Measurements from ENCODE around the gene MSANTD2.

Gene MSANTD2

DNA sequence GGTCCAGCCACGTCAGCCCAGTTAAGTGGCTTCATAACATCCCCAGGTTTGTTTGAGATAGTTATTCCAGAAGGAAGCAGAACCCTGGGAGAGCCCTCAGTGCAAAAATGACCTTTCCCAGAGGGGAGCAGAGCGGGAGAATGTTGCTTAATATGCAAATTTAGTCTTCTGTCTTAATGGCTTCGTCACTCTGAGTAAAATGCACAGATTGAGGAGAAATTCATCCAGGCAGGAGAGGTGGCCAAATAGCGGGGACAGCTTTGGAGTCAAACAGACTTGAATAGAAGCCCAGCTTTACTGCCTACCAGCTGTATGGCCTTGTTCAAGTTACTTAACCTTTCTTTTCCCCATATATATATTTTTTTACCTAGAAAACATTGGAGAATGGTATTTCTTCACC, 72.7 kb downstream of the MSANTD2 start:
- no peak for DNase-seq

DNA sequence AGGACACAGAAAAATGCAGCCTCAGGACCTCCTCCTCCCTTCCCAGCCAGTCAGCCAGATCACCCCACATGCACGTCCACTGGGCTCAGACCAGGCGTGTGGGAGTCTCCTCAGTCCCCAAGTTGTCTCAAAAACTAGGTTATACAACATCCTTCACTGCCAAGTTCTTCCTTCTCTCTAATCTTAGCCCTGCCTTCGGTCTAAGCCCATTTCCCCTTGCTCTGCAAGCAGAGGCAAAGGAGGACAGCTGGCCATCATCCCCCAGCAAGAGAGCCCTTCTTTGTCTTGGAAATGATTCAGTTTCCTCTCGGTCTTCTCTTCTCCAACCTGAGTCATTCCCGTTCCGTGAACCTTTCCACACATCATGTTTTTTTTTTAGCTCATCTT, 74.5 kb downstream of the MSANTD2 start:
- DNase-seq, result peak; percentile 58

DNA sequence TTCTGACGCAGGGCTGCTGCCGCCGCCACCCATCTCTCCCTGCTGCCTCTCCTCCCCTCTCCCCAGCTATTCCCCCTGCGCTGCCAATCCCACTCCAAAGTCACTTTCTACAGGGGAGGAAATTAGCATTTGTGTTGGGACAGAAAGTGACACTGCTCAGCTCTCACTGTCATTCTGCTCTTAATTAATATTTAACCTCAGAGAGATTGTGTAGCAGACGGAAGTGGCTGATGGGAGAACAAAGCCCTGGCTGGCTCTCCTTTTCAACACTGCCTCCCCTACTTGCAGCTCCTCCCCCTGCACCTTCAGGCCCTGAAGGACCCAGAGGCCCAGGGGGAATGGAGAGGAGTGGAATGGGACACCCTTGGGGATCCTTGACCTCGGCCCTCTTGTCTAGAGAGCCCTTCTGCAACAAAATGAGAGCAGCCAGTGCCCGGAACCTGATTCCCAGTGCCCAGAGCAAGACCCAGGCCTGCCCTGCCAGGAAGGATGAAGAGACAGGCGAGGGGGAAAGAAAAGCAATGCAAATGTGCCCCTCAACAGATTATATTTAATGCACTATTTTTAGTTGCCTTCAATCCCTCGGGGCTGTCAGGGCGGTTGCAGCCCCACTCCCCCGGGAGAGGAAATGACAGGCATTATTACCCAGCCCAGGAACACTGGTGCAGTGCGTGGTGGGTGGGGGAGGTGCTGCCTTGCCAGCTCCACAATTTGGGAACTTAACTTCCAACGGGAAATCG, 75.1 kb downstream of the MSANTD2 start:
- no peak for DNase-seq

DNA sequence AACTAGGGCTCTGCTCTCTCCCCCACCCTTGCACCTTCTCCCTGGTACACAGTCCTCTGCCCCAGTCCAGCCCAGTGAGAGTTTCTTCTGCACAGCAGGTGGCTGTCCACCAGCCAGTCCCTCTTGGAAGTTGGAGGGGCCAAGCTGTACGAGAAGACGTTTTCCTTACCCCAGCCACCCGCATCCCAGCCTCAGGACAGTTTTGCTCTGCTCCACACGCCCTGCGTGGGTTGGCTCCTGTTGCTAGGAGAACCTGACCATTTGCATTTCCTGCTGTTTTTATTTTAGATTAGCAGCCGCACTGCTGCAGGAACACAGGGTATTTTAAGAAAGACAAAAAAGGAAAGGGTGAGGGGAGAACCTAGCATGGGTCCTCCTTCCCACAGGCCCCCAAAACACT, 78.0 kb downstream of the MSANTD2 start:
- DNase-seq, result no peak

DNA sequence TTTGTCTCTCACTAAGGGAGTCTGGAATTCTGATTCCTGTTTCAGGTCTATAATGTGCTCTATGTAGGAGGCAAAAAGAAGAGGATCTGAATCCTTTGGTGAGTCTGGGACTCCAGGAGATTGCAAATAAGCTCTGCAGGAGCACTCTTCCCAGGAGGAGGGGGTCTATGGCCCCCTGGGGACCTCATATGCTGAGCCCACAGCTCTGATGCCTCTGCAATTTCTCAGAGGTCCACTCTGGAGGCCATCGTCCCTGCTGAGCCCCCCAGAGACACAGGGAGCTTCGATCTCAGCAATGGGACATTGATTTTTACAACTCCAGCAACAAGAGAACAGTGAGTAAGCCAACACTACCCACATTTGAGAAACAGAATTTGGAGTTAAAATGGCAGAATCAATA, 80.7 kb downstream of the MSANTD2 start:
- no peak for DNase-seq

DNA sequence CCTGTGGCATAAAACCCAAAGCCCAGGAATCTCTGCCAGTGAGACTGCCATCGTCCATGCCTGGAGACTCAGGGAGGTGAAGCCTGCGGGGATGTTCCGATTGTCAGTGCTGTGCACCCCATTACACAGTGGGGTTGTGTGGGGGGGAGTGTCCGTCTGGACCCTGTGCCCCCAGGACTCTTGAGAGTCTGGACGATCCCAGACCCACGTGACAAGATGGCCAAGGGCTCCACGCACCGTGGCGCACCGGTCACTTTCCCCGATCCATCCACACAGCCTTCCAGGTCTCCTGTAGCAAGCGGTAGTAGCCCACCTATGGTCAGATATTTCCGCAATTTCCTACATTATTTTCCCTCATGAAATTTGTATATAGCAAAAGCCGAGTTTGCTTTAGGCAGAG, 81.4 kb downstream of the MSANTD2 start:
- no peak for DNase-seq

DNA sequence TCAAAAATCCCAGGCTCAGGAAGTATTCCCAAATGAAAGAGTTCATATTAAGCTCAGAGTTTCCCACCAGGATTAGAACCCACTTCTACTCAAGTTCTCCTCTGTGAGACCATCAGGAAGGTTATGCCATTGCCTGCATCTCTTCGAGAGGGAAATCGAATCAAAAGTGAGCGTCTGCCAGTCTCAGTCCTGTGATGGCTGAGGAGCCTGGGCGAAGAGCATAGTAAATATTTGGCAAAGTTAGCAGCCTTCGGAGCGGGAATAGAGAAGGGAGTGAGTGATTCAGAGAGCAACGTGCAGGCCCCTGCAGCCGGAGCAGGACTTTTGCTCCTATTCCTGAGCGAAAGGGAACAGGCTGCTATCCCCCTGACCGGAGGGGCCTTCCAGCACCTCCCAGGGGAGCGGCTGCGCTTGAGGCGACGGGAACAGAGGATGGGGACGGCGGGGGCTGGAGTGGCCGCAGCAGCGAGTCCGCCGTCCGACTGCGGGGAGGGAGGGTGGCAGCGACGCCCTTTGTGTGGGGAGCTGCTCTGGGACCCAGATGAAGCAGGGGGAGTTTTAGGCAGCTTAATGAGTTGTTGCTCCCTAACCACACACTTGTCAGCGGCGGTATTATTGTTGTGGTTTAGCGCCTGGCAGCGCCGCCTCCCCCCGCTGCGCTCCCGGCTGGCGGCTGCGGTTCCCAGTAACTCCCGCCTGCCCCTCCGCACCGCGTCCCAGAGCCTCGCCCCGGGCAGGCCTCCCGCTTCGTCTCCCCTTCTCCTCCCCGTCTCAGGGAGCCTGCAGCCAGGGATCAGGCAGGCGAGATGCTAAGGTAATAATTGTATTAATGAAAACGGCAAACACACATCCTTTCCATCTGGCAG, 82.2 kb downstream of the MSANTD2 start:
- peak; percentile 22 for DNase-seq

DNA sequence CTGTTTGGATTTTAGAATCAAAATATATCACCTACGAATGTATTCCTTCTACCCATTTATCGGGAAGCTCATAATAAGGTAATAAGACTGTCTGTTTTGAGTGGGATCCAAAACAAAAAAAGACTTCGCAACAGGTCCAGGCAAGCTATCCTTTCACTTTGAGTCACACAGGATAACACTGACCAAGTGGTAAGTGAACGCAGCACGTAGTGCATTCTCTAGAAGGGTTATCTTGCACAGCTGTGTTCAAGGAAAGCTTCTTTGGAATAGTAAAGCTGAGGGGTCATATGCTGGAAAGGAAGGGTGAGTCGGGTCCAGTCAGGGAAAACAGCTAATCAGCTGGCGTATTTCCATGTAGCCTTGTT, 82.8 kb downstream of the MSANTD2 start:
- no peak for DNase-seq

DNA sequence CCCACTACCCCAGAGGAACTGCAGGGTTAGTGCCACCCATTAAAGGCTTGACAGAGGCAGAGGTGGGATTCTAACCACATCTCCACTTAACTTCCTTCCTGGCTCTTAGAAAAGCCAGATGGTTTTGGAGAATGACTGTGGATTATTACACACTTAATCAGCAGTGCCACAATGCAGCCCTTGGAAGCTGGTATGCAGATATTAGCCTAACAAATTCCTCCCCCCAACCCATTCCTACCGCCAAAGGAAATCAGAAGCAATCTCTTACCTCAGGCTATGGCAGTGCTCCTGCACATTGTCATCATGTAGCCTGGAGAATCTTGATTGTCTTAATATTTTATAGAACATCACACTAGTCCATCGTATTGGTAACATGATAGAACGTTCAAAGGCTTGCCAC, 83.6 kb downstream of the MSANTD2 start:
- DNase-seq, result peak; percentile 13
